IMR-90 (cell line): ENCODE measurements around the gene CNOT3. TPM values are rescaled to one million over a fixed set of nuclear protein-coding genes. Genes with fewer than 3 reads are reported as not detected.

ENCODE experiments used
- ATAC-seq: fragments of 200-7000 bp; cut with Tn5 transposase; 2 replicates; pipeline ENCODE4 v1.9.1; 2020; ENCODE audit warnings: low read depth, mild to moderate bottlenecking, moderate library complexity
- BruUV-seq: library from RNA; stranded (reverse); fragments of 400-500 nt; replicated peaks from 2 replicates; lab custom pipeline; 2021; lab: Mats Ljungman, UMichigan
- CTCF ChIA-PET: fragments of 300-600 bp; formaldehyde crosslinking; extraction: SDS; loops from one replicate; lab custom pipeline; 2021; ENCODE audit warnings: antibody characterized with exemption; lab: Yijun Ruan, JAX
- POLR2A ChIA-PET: fragments of 300-600 bp; sonication (Branson Sonifier 250); formaldehyde crosslinking; loops from one replicate; lab custom pipeline; 2022; ENCODE audit warnings: antibody characterized with exemption; ENCODE audit not compliant: unreplicated experiment; lab: Charles Lee
- DNase-seq: peaks from one replicate; pipeline ENCODE4 v3.0.0; 2013
- H2AFZ ChIP-seq: replicated peaks from 2 replicates; pipeline ENCODE3; 2013; ENCODE audit warnings: low read length, mild to moderate bottlenecking; ENCODE audit not compliant: poor library complexity
- H2AK5ac ChIP-seq: 2 replicates; pipeline ENCODE4 v1.6.1; 2013; ENCODE audit warnings: low read depth, low read length, inconsistent platforms
- H2AK9ac ChIP-seq: replicated peaks from 2 replicates; pipeline ENCODE3; 2013; ENCODE audit warnings: mild to moderate bottlenecking, low read depth, low read length, moderate library complexity; ENCODE audit not compliant: poor library complexity
- H2BK120ac ChIP-seq: 2 replicates; pipeline ENCODE4 v1.6.1; 2013; ENCODE audit warnings: low read depth, low read length, inconsistent platforms
- H2BK15ac ChIP-seq: 3 replicates; pipeline ENCODE4 v1.6.1; 2013; ENCODE audit warnings: low read depth, low read length, inconsistent platforms
- H2BK20ac ChIP-seq: 2 replicates; pipeline ENCODE4 v1.6.1; 2013; ENCODE audit warnings: low read depth, mild to moderate bottlenecking, inconsistent platforms, low read length, moderate library complexity
- H2BK5ac ChIP-seq: 2 replicates; pipeline ENCODE4 v1.6.1; 2013; ENCODE audit warnings: mild to moderate bottlenecking, low read depth, low read length, inconsistent platforms; ENCODE audit not compliant: poor library complexity, severe bottlenecking
- H3K14ac ChIP-seq: replicated peaks from 2 replicates; pipeline ENCODE4 v1.6.1; 2013; ENCODE audit warnings: low read depth, low read length, inconsistent platforms
- H3K18ac ChIP-seq: 2 replicates; pipeline ENCODE4 v1.6.1; 2013; ENCODE audit warnings: low read depth, low read length, control low read depth
- H3K23ac ChIP-seq: 2 replicates; pipeline ENCODE4 v1.6.1; 2013; ENCODE audit warnings: low read depth, low read length, inconsistent platforms
- H3K27ac ChIP-seq: 2 replicates; pipeline ENCODE4 v1.5.1; 2013; ENCODE audit warnings: mild to moderate bottlenecking, control low read depth, low read length; ENCODE audit not compliant: insufficient read depth
- H3K27me3 ChIP-seq: 2 replicates; pipeline ENCODE4 v1.6.1; 2013; ENCODE audit warnings: low read length; ENCODE audit not compliant: control insufficient read depth, insufficient read depth
- H3K36me3 ChIP-seq: 2 replicates; pipeline ENCODE4 v1.6.1; 2013; ENCODE audit warnings: low read length, mixed read lengths; ENCODE audit not compliant: control insufficient read depth, insufficient read depth
- H3K4ac ChIP-seq: 2 replicates; pipeline ENCODE4 v1.6.1; 2013; ENCODE audit warnings: low read depth, low read length, inconsistent platforms
- H3K4me1 ChIP-seq: 2 replicates; pipeline ENCODE4 v1.6.1; 2013; ENCODE audit warnings: low read length, mixed read lengths; ENCODE audit not compliant: control insufficient read depth, insufficient read depth
- H3K4me2 ChIP-seq: 2 replicates; pipeline ENCODE4 v1.6.1; 2013; ENCODE audit warnings: low read depth, mild to moderate bottlenecking, control low read depth, low read length, moderate library complexity
- H3K4me3 ChIP-seq: 2 replicates; pipeline ENCODE4 v1.5.1; 2013; ENCODE audit warnings: low read depth, mild to moderate bottlenecking, control low read depth, low read length, moderate library complexity; ENCODE audit not compliant: insufficient read depth
- H3K56ac ChIP-seq: 2 replicates; pipeline ENCODE4 v1.6.1; 2013; ENCODE audit warnings: low read length, inconsistent platforms; ENCODE audit not compliant: insufficient read depth; ENCODE audit errors: extremely low read depth
- H3K79me1 ChIP-seq, 2 experiments: 2 replicates each; pipeline ENCODE4 v1.6.1; 2013; ENCODE audit warnings: low read length in 2 of 2, inconsistent platforms in 1 of 2, low read depth in 1 of 2
- H3K9ac ChIP-seq: 2 replicates; pipeline ENCODE4 v1.6.1; 2013; ENCODE audit warnings: low read depth, low read length, control low read depth
- H3K9me1 ChIP-seq: 2 replicates; pipeline ENCODE4 v1.6.1; 2013; ENCODE audit warnings: low read length, inconsistent platforms; ENCODE audit not compliant: insufficient read depth
- H3K9me3 ChIP-seq: 2 replicates; pipeline ENCODE4 v1.6.1; 2013; ENCODE audit warnings: low read length; ENCODE audit not compliant: control insufficient read depth, insufficient read depth
- H4K20me1 ChIP-seq: 2 replicates; pipeline ENCODE4 v1.6.1; 2013; ENCODE audit warnings: low read length, inconsistent platforms; ENCODE audit not compliant: insufficient read depth
- H4K5ac ChIP-seq: 2 replicates; pipeline ENCODE4 v1.6.1; 2013; ENCODE audit warnings: mild to moderate bottlenecking, low read depth, low read length, control low read depth
- H4K8ac ChIP-seq, 2 experiments: 2 replicates each; pipeline ENCODE4 v1.6.1; 2013; ENCODE audit warnings: low read depth in 2 of 2, low read length in 2 of 2, control low read depth in 1 of 2, inconsistent platforms in 1 of 2
- H4K91ac ChIP-seq: 2 replicates; pipeline ENCODE4 v1.6.1; 2013; ENCODE audit warnings: low read depth, low read length, inconsistent platforms; ENCODE audit not compliant: insufficient read depth
- BHLHE40 ChIP-seq: fragments of 150-350 bp; IDR thresholded peaks from 2 replicates; pipeline ENCODE4 v1.6.1; 2016; ENCODE audit warnings: mild to moderate bottlenecking, low read depth, low read length
- CHD1 ChIP-seq: IDR thresholded peaks from 2 replicates; pipeline ENCODE4 v1.6.1; 2012; ENCODE audit warnings: low read depth, low read length, improper control_type of control experiment
- FOS ChIP-seq: fragments of 150-350 bp; IDR thresholded peaks from 2 replicates; pipeline ENCODE4 v1.6.1; 2016; ENCODE audit warnings: low read depth, low read length
- MAZ ChIP-seq: IDR thresholded peaks from 2 replicates; pipeline ENCODE4 v1.6.1; 2012; ENCODE audit warnings: low read depth, mild to moderate bottlenecking, low read length, improper control_type of control experiment, moderate library complexity, borderline replicate concordance
- MXI1 ChIP-seq: IDR thresholded peaks from 2 replicates; pipeline ENCODE4 v1.6.1; 2012; ENCODE audit warnings: low read depth, mild to moderate bottlenecking, low read length, moderate library complexity, borderline replicate concordance
- POLR2A ChIP-seq: IDR thresholded peaks from 2 replicates; pipeline ENCODE4 v1.6.1; 2012; ENCODE audit warnings: mild to moderate bottlenecking, low read depth, low read length
- RAD21 ChIP-seq: IDR thresholded peaks from 2 replicates; pipeline ENCODE4 v1.6.1; 2012; ENCODE audit warnings: low read length, improper control_type of control experiment
- SMC3 ChIP-seq: fragments of 150-350 bp; IDR thresholded peaks from 2 replicates; pipeline ENCODE4 v1.6.1; 2016; ENCODE audit warnings: low read depth, mild to moderate bottlenecking, antibody characterized with exemption, low read length, moderate library complexity
- WGBS, 2 experiments: methylation state at CpG; one replicate each; pipeline versions ENCODE4 v1.1.5 to v1.1.7; 2013; ENCODE audit warnings: missing lambda C conversion rate in 2 of 2; ENCODE audit not compliant: insufficient read length in 1 of 2; ENCODE audit errors: extremely low coverage in 2 of 2; 5-methylcytosine and 5-hydroxymethylcytosine counted together
- dilution Hi-C: fragments of 300-500 bp; cut with HindIII; formaldehyde crosslinking; loops from one replicate; pipeline ENCODE4 v1.14.3; 2018; ENCODE audit warnings: low sequenced_read_pairs; ENCODE audit not compliant: unreplicated experiment
- in situ Hi-C: fragments of 300-500 bp; cut with MboI; formaldehyde crosslinking; loops from 3 replicates; pipeline ENCODE4 v1.14.3; 2019; ENCODE audit warnings: low sequenced_read_pairs, inconsistent platforms, mixed read lengths
- intact Hi-C: fragments of 100-400 bp; cut with micrococcal nuclease; formaldehyde crosslinking; loops from 2 replicates; pipeline ENCODE4 v1.10.0; 2022
- polyA plus RNA-seq, 3 experiments: library from polyadenylated mRNA; depleted of rRNA; stranded (reverse); fragments of >200 nt; gene quantifications; 2 replicates each; pipeline ENCODE4 v1.2.3, GENCODE V29; 2012; ENCODE audit warnings: low replicate concordance in 1 of 3
- total RNA-seq: library from RNA; depleted of rRNA; stranded (reverse); fragments of >200 nt; gene quantifications from 2 replicates; pipeline ENCODE4 v1.2.3, GENCODE V29; 2012
- TF ChIP-seq, protein P1 (sequence below): conservative IDR thresholded peaks from 2 replicates; pipeline ENCODE4 v1.5.1; 2012; ENCODE audit warnings: mild to moderate bottlenecking, low read depth, low read length, improper control_type of control experiment
- TF ChIP-seq, protein P2 (sequence below): fragments of 150-350 bp; IDR thresholded peaks from 2 replicates; pipeline ENCODE4 v1.6.1; 2016; ENCODE audit warnings: low read depth, mild to moderate bottlenecking, low read length, moderate library complexity, borderline replicate concordance

CNOT3 gene
- total and polyA plus RNA-seq, 2 of the 4 experiments (the other 2 are of a cell fraction) = 5.4 to 26.7 TPM

DNA sequence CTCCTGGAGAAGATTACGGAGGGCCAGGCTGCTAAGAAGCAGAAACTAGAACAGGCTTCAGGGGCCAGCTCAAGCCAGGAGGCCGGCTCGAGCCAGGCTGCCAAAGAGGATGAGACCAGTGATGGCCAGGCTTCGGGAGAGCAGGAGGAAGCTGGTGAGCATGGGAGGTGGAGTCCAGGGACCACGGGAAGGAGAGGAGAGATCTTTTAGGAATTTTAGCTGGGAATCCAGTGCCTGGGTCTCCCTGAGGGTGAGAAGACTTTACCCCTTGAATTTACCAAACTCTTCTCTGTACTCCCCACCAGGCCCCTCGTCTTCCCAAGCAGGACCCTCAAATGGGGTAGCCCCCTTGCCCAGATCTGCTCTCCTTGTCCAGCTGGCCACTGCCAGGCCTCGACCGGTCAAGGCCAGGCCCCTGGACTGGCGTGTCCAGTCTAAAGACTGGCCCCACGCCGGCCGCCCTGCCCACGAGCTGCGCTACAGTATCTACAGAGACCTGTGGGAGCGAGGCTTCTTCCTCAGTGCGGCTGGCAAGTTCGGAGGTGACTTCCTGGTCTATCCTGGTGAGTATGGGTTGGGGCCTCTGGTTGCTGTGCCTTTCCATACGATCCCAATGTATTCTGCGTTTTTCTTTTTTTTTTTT is 54.4 kb downstream of the CNOT3 start (continued):
- no peak for TF ChIP-seq SMC3

DNA sequence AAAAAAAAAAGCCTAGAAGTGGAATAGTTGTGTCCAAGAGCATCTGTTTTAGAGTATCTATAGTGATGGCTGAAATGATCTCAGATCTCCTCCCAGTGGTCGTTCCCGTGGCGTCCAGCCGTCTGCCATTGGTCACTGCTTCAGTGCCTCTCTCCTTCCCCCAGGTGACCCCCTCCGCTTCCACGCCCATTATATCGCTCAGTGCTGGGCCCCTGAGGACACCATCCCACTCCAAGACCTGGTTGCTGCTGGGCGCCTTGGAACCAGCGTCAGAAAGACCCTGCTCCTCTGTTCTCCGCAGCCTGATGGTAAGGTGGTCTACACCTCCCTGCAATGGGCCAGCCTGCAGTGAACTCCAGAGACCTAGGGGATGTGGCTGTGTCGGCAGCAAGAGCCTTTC is 55.4 kb downstream of the CNOT3 start:
- dilution Hi-C loops = no loop called here
- H3K4me3 ChIP-seq = no peak overlapping the region
- H2AK9ac ChIP-seq = no peak overlapping the region
- H3K4me2 ChIP-seq = no peak overlapping the region
- H3K27me3 ChIP-seq = no peaks in the 10 kb centered on the region
- no peak overlapping the region for H3K4ac ChIP-seq
- no peak overlapping the region for H2BK120ac ChIP-seq
- no peak overlapping the region for H2AFZ ChIP-seq
- DNase-seq (no peak), ATAC-seq (no peak)
- BruUV-seq = no TSS peak
- H3K4me1 ChIP-seq = peaks cover 5% of the 10 kb centered on the region
- H3K56ac ChIP-seq = no peak overlapping the region
- peaks cover 16% of the 10 kb centered on the region for H4K20me1 ChIP-seq
- H3K14ac ChIP-seq = no peak overlapping the region
- no peak overlapping the region; the same call in 1 of the 2 replicates for H2AK5ac ChIP-seq
- no peak for TF ChIP-seq RAD21
- no peak for TF ChIP-seq MAZ
- TF ChIP-seq, protein P1, sequence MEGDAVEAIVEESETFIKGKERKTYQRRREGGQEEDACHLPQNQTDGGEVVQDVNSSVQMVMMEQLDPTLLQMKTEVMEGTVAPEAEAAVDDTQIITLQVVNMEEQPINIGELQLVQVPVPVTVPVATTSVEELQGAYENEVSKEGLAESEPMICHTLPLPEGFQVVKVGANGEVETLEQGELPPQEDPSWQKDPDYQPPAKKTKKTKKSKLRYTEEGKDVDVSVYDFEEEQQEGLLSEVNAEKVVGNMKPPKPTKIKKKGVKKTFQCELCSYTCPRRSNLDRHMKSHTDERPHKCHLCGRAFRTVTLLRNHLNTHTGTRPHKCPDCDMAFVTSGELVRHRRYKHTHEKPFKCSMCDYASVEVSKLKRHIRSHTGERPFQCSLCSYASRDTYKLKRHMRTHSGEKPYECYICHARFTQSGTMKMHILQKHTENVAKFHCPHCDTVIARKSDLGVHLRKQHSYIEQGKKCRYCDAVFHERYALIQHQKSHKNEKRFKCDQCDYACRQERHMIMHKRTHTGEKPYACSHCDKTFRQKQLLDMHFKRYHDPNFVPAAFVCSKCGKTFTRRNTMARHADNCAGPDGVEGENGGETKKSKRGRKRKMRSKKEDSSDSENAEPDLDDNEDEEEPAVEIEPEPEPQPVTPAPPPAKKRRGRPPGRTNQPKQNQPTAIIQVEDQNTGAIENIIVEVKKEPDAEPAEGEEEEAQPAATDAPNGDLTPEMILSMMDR = no peak
- TF ChIP-seq POLR2A = no peak
- no peak for TF ChIP-seq FOS
- no peak for TF ChIP-seq BHLHE40
- TF ChIP-seq, protein P2, sequence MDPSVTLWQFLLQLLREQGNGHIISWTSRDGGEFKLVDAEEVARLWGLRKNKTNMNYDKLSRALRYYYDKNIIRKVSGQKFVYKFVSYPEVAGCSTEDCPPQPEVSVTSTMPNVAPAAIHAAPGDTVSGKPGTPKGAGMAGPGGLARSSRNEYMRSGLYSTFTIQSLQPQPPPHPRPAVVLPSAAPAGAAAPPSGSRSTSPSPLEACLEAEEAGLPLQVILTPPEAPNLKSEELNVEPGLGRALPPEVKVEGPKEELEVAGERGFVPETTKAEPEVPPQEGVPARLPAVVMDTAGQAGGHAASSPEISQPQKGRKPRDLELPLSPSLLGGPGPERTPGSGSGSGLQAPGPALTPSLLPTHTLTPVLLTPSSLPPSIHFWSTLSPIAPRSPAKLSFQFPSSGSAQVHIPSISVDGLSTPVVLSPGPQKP = no peak
- no peak for TF ChIP-seq MXI1
- no peak for TF ChIP-seq CHD1
- TF ChIP-seq SMC3 = no peak
- no CpG with 5 or more reads among the region's 11 CpGs for WGBS, 2 experiments
- no peaks in the 10 kb centered on the region for H3K9me1 ChIP-seq
- POLR2A ChIA-PET = no interaction called here
- no peak overlapping the region for H2BK5ac ChIP-seq
- no peak overlapping the region for H3K9ac ChIP-seq
- no peak overlapping the region for H4K91ac ChIP-seq
- H3K23ac ChIP-seq = no peak overlapping the region
- H3K79me1 ChIP-seq = peaks cover 16 to 31% of the 10 kb centered on the region in 2 experiments
- H3K9me3 ChIP-seq = no peaks in the 10 kb centered on the region
- no peak overlapping the region for H4K5ac ChIP-seq
- in situ Hi-C loops = no loop called here
- no peak overlapping the region for H4K8ac ChIP-seq
- CTCF ChIA-PET = no interaction called here
- H2BK15ac ChIP-seq = no peak overlapping the region
- no peak overlapping the region for H2BK20ac ChIP-seq
- peaks cover 5% of the 10 kb centered on the region; the same call in 1 of the 2 replicates for H3K36me3 ChIP-seq
- intact Hi-C loops = no loop called here
- no peak overlapping the region for H3K18ac ChIP-seq
- no peak overlapping the region for H3K27ac ChIP-seq
